ENCODE results near the gene LCN1.

DNA sequence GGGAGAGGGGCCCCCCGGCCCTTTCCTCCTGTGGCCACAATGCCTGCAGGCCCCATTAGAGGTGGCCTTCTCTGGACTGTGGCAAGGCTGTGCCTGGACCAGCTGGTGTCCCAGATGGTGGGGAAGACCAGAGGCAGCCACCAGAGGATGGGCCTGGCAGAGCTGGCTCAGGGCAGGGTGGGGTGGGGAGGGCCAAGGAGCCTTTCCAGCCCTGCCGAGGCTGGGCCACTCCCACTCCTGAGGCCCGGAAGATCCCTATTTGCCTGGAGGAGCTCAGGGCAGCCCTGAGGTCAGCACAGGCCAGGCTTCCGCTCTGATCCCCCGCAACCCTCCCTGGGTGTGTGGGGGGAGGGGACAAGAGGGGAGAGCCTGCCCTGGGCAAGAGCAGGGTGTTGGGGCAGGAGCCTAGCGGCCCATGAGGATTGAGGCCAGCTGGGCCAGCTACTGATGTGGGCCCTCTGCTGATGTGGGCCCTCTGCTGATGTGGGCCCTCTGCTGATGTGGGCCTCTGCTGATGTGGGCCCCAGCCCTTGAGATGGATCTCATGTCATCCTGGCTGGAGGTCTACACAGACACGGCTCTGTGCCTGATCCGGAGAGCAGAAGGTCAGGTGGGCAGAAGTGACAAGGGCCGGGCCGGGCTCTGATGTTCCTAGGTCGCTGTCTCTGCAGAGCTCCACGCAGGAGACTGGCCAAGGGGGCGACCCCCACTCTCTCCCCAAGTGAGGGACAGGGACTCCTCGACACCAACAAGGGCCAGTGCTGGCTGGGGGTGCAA, 14.7 kb upstream of the LCN1 start:
- TF ChIP-seq, protein P1, sequence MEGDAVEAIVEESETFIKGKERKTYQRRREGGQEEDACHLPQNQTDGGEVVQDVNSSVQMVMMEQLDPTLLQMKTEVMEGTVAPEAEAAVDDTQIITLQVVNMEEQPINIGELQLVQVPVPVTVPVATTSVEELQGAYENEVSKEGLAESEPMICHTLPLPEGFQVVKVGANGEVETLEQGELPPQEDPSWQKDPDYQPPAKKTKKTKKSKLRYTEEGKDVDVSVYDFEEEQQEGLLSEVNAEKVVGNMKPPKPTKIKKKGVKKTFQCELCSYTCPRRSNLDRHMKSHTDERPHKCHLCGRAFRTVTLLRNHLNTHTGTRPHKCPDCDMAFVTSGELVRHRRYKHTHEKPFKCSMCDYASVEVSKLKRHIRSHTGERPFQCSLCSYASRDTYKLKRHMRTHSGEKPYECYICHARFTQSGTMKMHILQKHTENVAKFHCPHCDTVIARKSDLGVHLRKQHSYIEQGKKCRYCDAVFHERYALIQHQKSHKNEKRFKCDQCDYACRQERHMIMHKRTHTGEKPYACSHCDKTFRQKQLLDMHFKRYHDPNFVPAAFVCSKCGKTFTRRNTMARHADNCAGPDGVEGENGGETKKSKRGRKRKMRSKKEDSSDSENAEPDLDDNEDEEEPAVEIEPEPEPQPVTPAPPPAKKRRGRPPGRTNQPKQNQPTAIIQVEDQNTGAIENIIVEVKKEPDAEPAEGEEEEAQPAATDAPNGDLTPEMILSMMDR (IDR thresholded peaks at IDR 0.05): no peak
- TF ChIP-seq POLR2A (IDR thresholded peaks at IDR 0.05): no peak
- no peak for TF ChIP-seq EP300 (IDR thresholded peaks at IDR 0.05)
- no peak for TF ChIP-seq POLR2AphosphoS5 (IDR thresholded peaks at IDR 0.05)

All from gastroesophageal sphincter (tissue), 3 donors.